Hematopoietic multipotent progenitor cell treated with erythropoietin and hydrocortisone succinate and interleukin-3 and kit ligand, for 15 days (in vitro differentiated cells): ENCODE results near the gene ADARB2.

Source experiments
- DNase-seq: peaks from one replicate; pipeline ENCODE4 v3.0.0-alpha.2; 2015; ENCODE audit warnings: low spot score

ADARB2 gene

GRCh38 chr10:1495915-1496517, 241.3 kb downstream of the ADARB2 start:
- DNase-seq, result no peak

DNA sequence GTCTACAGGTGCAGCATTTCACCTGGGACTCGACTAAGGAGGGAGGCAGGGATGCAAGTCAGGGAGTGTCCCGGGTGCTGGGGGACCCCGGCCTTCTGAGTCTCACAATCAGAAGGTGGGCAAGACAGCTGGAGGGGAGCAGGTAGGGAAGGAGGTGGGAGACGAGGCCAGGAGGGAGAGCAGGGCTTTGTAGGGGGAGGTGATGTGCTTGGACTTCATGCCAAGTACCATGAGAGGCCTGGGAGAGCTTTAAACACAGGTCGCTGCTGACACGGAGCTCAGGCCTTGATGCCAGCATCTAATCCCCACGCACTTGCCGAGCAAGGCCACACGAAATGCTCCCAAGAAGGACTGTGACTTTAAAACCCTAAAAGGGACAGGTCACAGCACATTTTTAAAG, 244.7 kb downstream of the ADARB2 start:
- DNase-seq, result no peak

DNA sequence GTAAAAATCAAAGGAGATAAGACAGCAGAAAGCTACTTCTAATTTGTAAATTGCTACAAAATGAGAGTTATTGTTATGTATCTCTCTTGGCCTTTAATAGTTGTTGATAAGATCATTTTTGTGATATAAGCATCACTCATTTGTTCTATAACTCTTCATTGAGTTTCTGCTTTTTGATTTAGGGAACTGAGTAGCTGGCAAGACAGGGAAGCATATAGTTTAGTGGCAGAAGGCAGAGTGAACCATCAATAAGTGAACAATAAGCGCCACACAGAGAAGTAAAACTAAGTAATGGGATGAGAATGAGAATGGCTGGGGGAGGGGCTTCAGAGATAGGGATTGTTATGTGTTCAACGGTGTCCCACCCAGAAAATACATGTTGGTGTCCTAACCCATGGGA, 245.4 kb downstream of the ADARB2 start:
- DNase-seq, result no peak

DNA sequence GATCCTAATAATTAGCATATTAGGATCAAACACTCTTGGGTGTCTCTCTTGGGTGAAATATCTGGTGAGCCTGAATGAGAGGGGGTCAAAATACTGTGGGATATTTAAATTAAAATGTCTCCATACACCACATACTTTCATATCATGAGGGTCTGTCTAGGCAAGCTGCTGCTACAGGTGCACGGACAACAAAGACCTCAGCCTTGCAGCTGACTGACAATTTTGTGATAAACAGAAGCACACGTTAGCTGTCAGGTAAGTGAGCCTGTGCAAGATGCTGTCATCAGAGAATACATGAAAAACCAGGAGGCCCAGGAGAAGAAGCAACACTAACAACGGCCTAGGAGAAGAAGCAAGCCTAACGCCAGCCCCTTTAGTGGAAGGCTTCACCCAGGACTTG, 247.5 kb downstream of the ADARB2 start:
- DNase-seq, result no peak

DNA sequence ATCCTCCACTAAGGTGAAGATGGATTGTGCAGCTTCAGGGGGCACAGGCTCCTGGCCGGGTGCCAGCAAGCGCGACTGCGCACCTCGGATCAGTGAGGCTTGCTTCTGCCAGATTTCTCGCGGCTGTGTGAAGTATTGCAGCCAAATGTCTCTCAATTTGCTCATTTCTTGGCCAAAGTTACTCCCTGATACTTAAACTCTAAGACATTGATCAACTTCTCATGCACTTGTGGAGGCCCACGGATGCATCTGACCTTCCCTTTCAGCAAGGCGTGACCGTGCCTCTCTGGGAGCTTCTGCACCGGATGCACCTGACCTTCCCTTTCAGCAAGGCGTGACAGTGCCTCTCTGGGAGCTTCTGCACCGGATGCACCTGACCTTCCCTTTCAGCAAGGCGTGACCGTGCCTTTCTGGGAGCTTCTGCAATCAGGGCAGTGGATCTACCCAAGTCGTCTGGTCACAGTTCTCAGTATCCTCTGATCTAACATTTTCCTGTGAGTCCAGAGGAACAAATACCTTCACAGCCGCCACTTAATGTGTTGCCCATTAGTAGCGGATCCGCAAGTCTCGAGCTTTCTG, 248.3 kb downstream of the ADARB2 start:
- no peak for DNase-seq

DNA sequence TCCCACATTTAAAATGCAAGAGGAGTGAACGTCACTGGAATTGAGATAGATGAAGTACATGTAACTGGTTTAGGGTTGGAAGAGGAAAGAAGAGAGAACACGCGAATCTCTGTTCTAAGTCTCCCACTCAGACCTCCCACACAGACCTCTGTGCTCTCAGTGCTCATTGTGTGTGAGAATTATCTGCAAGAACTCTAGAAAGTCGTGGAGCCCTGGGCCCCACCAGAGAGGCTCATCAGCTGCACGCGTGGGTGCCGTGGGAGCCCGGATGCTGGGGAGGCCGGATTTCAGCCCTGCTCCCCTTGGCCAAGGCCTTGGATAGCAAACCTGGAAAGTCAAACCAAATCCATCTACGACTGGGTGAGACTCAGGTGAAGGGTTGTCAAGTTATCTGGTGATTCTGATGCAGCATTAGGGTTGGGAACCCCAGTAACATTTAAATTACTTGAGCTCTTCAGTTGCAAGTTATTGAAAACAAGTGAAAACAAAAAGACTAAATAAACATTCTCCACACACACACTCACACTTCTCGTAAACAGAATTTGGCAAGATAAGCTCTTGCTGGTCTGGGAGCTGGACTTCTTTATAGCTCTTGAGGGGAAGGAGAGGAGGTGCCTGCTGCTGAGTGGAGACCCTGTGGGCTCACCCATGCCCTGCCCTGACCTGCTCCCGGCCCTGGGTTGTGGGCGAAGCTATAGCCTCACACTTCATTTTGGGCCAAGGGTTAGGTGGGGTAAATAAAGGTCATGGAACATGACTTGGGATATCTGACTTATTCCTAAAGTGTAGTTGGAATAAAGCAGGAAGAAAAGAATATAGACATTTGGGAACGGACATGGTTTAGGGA, 250.3 kb downstream of the ADARB2 start:
- no peak for DNase-seq

- DNase-seq, result no peak
These were observed 252.0 kb downstream of the ADARB2 start for GRCh38 chr10:1485357-1485756.

GRCh38 chr10:1483826-1484225, 253.5 kb downstream of the ADARB2 start:
- no peak for DNase-seq

DNA sequence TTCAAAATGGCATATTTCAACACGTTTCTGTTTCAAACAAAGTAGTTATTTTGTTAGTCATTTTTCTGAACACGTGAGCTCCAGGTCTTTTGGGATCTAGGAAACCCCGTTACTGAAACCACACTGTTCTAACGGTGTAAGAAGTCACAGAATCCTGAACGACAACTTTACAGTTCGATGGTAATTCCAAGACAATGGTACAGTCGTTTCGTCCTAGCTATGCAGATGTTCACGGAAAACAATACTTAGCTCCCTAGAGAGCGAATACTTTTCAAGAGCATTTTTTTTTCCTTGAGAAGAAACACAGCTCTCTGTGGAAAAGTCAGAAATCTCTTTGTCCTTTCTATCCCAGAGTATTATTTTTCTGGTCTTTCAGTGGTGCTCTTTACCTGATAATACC, 254.1 kb downstream of the ADARB2 start:
- DNase-seq, result no peak

- no peak for DNase-seq
These were observed 259.7 kb downstream of the ADARB2 start for GRCh38 chr10:1477578-1477977.

GRCh38 chr10:1476455-1476803, 260.9 kb downstream of the ADARB2 start:
- DNase-seq, result no peak

DNA sequence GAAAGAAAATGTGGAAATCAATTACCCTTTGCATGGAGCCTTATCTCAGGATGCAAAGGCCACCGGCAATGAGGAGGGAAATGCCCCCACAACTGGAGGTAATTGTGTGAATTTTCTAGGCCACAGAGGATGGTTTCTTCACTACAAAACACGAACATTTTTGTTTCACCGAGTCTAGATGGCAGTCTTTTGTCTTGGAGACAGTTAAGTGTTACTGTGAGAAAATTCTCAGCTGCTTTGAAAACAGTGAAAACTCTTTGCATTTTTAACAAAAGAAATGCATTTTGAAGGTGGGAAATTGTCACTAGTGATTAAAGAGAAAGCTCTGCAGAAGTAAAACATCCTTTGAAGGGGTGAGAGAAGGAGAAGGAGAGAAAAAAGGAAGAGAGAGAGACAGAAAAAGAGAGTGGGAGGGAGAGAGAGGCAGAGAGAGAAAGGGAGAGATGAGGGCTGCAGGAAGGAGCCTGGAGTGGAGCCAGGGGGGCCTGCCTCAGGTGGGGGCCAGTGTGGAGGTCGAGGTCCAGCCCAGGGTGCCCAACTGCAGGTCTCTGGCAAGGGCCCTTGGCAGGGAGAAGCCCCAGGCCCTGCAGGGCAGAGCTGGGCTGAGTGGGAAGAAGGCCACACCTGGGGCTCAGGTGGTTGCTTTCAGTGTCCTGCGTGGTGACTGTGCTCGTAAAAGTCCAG, 261.4 kb downstream of the ADARB2 start:
- DNase-seq, result no peak

DNA sequence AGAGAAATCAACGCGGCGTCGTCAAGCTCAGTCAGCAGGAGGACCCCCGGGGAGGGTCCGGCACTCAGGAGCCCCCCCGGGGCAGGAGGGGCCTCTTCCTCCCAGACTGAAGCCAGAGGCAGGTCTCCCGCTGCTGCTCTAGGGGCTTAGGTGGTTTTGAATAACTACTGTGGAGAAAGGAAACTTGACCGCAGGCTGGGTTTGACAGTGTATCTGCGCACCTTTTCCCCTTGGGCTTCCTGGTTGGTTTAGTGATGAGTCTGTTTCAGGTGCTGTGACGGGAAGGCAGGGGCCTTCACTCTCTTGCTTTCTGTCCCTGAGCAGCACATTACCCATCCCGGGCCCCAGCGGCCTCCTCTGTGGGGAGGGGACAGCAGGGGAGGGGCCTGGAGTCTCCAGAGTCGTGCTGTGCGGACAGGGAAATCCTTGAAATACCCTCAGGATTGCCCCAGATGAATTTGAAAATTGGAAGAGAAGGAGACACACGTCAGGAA, 262.2 kb downstream of the ADARB2 start:
- no peak for DNase-seq

DNA sequence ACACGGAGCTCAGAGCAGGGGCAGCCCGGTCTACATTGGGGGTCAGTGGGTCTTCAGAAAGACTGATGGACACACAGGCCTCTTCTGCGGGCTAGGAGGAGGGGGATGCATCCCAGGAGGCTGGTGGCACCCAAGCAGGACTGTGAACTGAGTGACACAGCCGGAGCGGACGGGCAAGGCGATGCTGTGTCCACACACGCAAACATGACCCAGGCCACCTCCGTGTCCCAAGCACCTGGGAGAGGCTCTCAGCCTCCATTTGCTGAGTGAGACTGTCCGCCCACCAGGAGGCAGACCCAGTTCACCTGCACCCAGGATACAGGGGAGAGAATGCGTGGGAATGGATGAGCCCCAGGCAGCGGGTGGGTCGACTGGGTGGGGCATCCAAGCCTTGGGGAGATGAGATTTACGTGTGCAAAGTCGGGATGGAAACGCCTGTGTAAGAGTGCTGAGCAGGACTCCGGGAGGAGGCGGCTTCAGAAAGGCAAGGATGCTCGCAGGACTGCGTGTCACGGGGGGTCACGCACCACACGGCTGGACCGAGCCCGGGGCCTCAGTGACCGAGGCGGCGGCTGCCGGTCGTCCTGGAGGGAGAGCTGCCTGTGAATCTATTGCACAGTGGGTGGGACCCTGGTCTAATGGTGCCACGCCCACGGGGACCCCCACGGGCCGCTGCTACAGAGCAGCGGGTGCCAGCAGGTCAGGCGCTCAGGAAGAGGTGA, 262.8 kb downstream of the ADARB2 start:
- DNase-seq, result no peak

DNA sequence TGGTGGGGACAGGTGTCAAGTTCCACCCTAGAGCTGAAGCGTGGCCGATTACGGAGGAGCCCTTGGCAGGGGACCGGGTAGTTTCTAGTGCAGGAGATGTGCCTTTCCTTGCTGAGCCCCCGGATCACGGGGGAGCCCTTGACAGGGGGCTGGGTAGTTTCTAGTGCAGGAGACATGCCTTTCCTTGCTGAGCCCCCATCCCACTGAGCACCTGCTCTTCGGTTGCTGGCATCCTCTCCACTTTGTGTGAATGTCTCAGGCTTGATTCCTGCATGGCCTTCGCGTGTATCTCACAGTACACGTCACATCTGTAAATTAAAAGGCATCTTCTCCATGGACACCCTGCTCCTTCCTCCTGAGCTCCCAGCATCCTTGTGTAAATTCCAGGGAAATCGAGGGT, 263.5 kb downstream of the ADARB2 start:
- DNase-seq, result no peak

DNA sequence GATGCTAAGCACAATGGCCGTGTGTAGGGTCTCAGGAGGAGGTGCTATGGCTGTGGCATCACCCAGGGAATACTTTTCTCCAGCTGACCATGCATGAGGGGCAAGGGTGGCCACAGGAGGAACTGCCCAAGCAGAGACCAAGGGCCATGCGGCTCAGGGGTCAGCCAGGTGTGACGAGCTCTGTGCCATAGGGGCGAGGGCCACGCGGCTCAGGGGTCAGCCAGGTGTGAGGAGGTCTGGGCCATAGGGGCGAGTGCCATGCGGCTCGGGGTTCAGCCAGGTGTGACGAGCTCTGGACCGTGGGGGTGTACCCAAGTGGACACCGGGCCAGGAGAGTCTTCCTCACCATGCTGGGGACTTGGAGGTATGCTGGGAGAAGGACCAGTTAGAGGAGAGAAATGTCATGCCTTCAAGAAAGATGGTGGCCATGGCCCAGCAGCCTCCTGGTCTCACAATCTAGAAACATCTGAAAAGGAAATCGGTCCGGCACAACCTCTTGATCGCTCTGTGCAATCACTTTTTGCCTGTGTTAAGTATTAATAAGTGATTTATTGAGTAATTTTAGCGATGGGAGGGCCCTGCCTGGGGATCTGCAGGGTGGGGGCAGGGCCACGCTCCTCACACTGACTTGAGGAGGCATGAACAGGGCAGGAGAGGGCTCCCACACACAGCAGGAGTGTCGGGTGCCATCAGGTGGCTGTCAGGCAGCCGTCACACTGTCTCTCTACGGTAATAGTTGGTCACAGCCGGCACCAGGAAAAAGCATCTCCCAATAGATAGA, 265.0 kb downstream of the ADARB2 start:
- no peak for DNase-seq

- no peak for DNase-seq
These were observed 268.5 kb downstream of the ADARB2 start for GRCh38 chr10:1468811-1469210.

DNA sequence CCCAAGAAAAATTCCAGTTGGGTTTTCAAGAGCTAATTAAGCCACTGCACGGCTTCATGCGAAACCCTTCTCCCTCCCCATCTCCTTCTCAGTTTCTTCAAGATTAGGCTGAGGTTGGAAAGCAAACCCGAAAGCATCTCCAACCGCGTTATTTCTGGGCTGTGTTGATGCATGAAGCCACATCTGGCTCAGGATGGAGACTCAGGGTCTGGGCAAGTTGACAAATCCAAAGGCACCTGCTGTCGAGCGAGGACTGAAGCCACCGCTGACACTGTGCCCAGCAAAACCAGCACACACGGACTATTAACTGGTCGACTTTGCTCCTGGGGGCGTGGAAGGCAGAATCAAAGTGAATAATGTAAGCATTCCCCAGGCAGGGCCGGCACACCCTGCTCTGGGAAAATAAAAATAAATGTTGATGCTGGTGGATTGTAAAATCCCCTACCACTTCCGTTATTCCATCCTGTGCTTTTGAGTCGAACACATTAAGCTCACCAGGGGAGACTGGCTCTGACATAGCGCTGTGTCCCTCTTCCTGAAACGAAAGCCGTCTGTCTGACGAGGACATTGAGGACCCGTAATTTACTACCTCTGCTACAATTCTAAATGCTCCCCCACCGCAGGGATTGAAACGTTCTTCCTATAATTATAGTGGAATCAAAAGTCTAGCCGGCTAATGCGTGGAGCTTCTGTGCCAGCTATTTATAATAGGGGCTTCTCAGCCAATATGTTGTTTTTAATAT, 269.8 kb downstream of the ADARB2 start:
- DNase-seq, result no peak

- no peak for DNase-seq
These were observed 271.1 kb downstream of the ADARB2 start for GRCh38 chr10:1465993-1466764.

DNA sequence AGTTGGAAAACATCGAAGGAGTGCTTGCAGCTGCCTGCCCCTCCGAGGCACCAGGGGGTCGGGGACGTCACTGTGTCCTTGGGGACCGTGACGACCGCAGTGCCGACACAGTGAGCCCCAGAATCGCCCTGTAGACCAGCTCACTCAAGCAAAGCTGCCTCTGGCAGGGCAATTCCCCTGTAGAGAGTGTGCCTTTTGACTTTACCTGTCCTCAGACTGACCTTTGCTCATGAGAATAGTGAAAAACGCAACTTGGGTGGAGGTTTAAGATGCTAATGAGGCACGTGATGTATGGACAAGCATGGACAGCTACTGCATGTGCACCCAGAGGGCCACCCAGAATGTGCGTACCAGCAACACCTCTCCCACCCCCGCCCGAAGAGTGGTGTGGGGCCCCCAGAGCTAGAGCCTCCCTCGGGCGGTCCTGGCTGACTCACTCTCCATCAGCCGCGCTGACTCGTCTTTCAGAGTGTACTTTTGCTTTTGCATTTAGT, 271.9 kb downstream of the ADARB2 start:
- no peak for DNase-seq
